ENCODE results near the gene GGNBP2. TPM values are rescaled to one million over a fixed set of nuclear protein-coding genes. Genes with fewer than 3 reads are reported as not detected.

The GGNBP2 gene
- total and polyA plus RNA-seq, 9 donors, result 45.1 to 92.1 (median 66.2) TPM

DNA sequence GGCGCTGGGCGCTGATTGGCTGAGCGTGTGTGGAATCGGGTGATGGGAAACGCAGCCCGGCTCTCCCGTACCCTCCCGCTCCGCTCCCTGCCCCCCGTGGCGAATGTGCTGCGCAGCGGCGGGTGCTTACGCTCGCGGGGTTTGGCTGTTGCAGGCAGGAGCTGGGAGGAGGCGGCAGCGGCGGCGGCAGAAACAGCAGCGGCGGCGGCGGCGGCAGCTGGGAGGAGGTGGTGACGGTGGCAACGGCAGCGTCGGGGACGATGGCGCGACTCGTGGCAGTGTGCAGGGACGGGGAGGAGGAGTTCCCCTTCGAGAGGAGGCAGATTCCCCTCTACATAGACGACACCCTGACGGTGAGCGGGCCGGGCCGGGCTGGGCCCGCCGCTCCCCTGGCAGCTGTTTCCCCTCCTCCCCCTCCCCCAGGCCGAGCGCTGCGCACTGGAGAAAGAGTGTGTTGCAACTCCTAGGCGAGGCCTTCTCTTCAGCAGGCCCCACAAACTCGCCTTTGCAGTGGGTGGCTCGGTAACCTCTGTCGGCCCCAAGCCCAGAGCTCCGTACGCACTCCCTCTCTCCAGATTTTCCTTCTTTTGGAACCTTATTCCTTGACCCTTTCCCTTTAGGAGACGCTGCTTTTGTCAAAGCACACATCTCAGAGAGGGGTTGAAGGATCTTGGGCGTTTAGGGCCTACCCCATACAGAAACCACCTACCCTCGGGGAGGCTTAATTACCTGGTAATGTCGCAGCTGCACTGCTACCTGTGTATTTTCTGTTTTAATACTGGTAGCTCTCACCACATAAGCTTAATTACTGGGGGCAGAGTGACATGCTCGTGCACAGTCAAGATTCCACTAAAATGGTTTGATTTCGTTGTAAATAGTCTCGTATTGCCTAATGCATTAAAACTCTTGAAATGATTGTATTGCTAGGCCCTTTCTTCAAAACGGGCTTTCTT lies 1.0 kb downstream of the GGNBP2 start:
- peak overlapping the region; percentile 87 for H3K4me3 ChIP-seq
- intact Hi-C loops (cut with DNase I), result no loop called here
- H3K9me3 ChIP-seq, result no peaks in the 10 kb centered on the region
- peak; percentile 96 to 99 (median 97) for DNase-seq
- peak overlapping the region; percentile 94 to 99 for H3K27ac ChIP-seq
- TF ChIP-seq POLR2A (IDR thresholded peaks at IDR 0.05) (peak; percentile 81), EP300 (IDR thresholded peaks at IDR 0.05) (no peak)
- TF ChIP-seq, protein P1, sequence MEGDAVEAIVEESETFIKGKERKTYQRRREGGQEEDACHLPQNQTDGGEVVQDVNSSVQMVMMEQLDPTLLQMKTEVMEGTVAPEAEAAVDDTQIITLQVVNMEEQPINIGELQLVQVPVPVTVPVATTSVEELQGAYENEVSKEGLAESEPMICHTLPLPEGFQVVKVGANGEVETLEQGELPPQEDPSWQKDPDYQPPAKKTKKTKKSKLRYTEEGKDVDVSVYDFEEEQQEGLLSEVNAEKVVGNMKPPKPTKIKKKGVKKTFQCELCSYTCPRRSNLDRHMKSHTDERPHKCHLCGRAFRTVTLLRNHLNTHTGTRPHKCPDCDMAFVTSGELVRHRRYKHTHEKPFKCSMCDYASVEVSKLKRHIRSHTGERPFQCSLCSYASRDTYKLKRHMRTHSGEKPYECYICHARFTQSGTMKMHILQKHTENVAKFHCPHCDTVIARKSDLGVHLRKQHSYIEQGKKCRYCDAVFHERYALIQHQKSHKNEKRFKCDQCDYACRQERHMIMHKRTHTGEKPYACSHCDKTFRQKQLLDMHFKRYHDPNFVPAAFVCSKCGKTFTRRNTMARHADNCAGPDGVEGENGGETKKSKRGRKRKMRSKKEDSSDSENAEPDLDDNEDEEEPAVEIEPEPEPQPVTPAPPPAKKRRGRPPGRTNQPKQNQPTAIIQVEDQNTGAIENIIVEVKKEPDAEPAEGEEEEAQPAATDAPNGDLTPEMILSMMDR (IDR thresholded peaks at IDR 0.05), result peak in 1 of 3 donors; percentile 7
- WGBS, 3 donors, result 0% methylated on average over 49 to 60 of the region's 60 CpGs
- peaks cover 9% of the 10 kb centered on the region for H3K4me1 ChIP-seq (ENCODE audit: insufficient read depth)
- no peaks in the 10 kb centered on the region for H3K27me3 ChIP-seq
- no peaks in the 10 kb centered on the region for H3K36me3 ChIP-seq

DNA sequence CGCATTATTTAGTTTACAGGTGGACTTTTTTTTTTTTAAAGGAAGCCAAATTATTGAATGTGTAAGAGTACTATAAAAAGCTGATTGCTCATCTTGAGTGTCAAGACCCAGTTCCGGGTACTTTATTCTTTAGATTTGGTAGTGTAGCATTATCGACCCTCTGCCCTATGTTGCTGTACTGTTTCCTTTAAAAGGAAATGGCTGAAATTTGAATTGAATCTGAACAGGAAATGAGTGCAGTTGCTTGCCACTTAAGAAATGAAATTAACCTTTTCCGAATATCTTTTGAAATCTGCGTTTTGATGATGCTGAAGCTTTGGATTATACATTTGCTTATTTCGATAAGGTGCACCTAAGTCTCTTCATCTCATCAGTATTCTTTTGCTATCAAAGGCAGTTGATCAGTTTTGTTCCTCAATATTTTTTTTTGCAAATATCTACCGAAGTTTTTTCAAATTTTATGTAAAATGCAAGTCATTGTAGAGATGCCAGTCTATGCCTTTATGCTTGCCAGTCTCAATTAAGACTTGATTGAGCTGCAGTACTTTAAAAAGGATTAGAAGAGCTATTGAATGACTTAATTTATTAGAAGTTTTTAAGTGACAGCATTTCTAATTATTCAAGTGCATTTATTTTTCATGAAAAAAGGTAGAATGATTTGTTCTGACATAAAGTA lies 1.8 kb downstream of the GGNBP2 start:
- WGBS, 3 donors, result 9 to 16% (median 11%) methylated on average over 7 of the region's 7 CpGs
- Histone ChIP-seq H3K36me3 (no peaks in the 10 kb centered on the region), H3K27me3 (no peaks in the 10 kb centered on the region), H3K27ac (peak overlapping the region in 1 of 2 donors; percentile 94), H3K4me3 (peak overlapping the region; percentile 87), H3K4me1 (ENCODE audit: insufficient read depth) (peaks cover 9% of the 10 kb centered on the region), H3K9me3 (no peaks in the 10 kb centered on the region)
- no peak for DNase-seq
- intact Hi-C loops (cut with DNase I), result no loop called here
- no peak for TF ChIP-seq EP300 (IDR thresholded peaks at IDR 0.05)
- TF ChIP-seq, protein P1 (IDR thresholded peaks at IDR 0.05), result no peak
- no peak for TF ChIP-seq POLR2A (IDR thresholded peaks at IDR 0.05)

DNA sequence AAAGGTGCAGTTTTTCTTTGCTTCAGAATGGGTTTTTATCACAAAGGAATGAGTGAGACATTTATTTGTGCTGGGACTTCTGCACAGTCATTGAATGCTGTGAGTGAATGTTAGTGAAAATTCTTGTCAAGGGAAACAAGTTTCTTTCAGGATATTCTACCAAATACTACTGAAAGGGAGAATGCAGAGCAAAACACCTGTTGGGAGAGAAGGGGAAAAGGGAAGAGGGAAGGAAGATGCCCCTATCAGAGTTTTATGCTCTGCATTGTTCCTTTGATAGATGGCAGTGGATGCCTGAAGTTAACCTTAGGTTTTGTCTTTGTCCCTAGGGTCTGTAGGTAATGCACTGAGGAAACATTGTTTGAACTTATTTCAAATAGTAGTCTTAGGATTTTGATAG lies 3.1 kb downstream of the GGNBP2 start:
- intact Hi-C loops (cut with DNase I), result no loop called here
- Histone ChIP-seq H3K27ac (no peak overlapping the region), H3K9me3 (no peaks in the 10 kb centered on the region), H3K27me3 (no peaks in the 10 kb centered on the region), H3K4me3 (no peak overlapping the region), H3K4me1 (ENCODE audit: insufficient read depth) (peaks cover 9% of the 10 kb centered on the region), H3K36me3 (no peaks in the 10 kb centered on the region)
- TF ChIP-seq POLR2A (IDR thresholded peaks at IDR 0.05), result no peak
- TF ChIP-seq EP300 (IDR thresholded peaks at IDR 0.05), result no peak
- TF ChIP-seq, protein P1 (IDR thresholded peaks at IDR 0.05), result no peak
- DNase-seq, result no peak

DNA sequence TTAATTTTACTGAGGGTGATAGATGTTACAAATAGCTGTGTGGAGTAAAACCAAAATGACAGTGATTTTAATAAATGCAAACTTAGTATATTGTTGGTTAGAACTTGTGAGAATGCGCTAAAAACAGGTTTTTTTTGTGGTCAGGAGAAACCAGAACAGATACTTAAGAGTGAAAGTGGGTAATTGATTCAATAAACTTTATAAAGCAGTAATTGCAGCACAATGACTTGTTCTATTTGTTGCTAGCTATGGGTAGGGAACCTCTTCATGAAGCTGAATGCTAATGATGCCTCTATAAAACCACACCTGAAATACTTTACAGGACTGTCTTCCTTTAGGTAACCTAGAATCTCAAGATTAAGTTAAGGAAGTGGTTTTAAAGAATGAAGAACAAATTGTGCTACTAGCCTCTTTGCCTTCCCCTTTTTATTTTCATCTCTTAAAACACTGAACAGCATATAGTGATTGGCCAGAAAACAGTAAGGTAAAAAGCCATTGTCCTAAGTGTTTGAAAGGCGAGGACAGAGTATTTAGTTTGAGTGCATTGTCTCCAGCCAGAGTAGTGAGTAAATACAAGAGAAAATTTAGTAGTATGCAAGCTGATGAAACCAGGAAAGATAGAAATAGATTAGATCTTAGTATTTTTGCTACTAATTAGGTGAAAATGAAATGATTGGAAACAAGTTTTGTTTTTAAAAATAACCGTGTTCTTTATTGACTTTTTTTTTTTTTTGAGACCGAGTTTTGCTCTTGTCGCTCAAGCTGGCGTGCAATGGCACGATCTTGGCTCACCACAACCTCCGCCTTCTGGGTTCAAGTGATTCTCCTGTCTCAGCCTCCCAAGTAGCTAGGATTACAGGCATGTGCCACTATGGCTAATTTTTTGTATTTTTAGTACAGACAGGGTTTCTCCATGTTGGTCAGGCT lies 6.0 kb downstream of the GGNBP2 start:
- WGBS, 3 donors, result 86 to 90% (median 90%) methylated on average over 8 of the region's 8 CpGs
- TF ChIP-seq EP300 (IDR thresholded peaks at IDR 0.05) (no peak), POLR2A (IDR thresholded peaks at IDR 0.05) (no peak)
- TF ChIP-seq, protein P1 (IDR thresholded peaks at IDR 0.05), result no peak

More for the DNA sequence above, 6.0 kb downstream of the GGNBP2 start:
- Histone ChIP-seq H3K27me3 (no peaks in the 10 kb centered on the region), H3K36me3 (no peaks in the 10 kb centered on the region), H3K27ac (no peak overlapping the region), H3K4me1 (ENCODE audit: insufficient read depth) (peaks cover 7% of the 10 kb centered on the region), H3K9me3 (no peaks in the 10 kb centered on the region), H3K4me3 (no peak overlapping the region)
- intact Hi-C loops (cut with DNase I), result no loop called here
- DNase-seq, result no peak
